ENCODE data around the gene ATP8B4.

- TF ChIP-seq EZH2 (IDR thresholded peaks at IDR 0.05; ENCODE audit: low read length, missing control alignments) (no peak), CTCF (conservative IDR thresholded peaks at IDR 0.05 in 1 of 2, IDR thresholded peaks at IDR 0.05 in 1 of 2; ENCODE audit: low read depth in 1 of 2, low read length in 2 of 2) (no peak)
Observed at GRCh38 chr15:50168379-50168778, 49.3 kb upstream of the ATP8B4 start.
